Activated CD4-positive, alpha-beta T cell treated with anti-CD3 and anti-CD28 coated beads, Interleukin-2, amount 10 ng/mL, durations not matched to agents 7 days and 5 days (primary cell): ENCODE results near the gene TNFRSF12A. TPM values are rescaled to one million over a fixed set of nuclear protein-coding genes. Genes with fewer than 3 reads are reported as not detected.

Experiments
- CTCF ChIA-PET: fragments of 350-600 bp; sonication (Branson Sonifier 250); formaldehyde crosslinking; loops from one replicate; lab custom pipeline; 2021; ENCODE audit warnings: antibody characterized with exemption; lab: Charles Lee
- POLR2A ChIA-PET: fragments of 350-600 bp; sonication (Branson Sonifier 250); formaldehyde crosslinking; loops from one replicate; lab custom pipeline; 2021; ENCODE audit warnings: antibody characterized with exemption; lab: Charles Lee
- DNase-seq: peaks from one replicate; pipeline ENCODE4 v3.0.0-alpha.2; 2020
- H3K27ac Mint-ChIP-seq: one replicate; pipeline ENCODE4 v1.8.0; 2021; ENCODE audit warnings: mild to moderate bottlenecking, moderate library complexity, mixed read lengths
- H3K27me3 Mint-ChIP-seq: one replicate; pipeline ENCODE4 v1.8.0; 2021; ENCODE audit warnings: mixed read lengths
- H3K36me3 Mint-ChIP-seq: one replicate; pipeline ENCODE4 v1.8.0; 2021; ENCODE audit warnings: low read depth, mixed read lengths
- H3K4me1 Mint-ChIP-seq: one replicate; pipeline ENCODE4 v1.8.0; 2021; ENCODE audit warnings: mixed read lengths
- H3K4me3 Mint-ChIP-seq: one replicate; pipeline ENCODE4 v1.8.0; 2021; ENCODE audit warnings: mild to moderate bottlenecking, moderate library complexity, mixed read lengths
- H3K9me3 Mint-ChIP-seq: one replicate; pipeline ENCODE4 v1.8.0; 2021; ENCODE audit warnings: mixed read lengths
- total RNA-seq, 2 experiments: library from RNA; stranded (reverse); gene quantifications; one replicate each; pipeline ENCODE4 v1.2.3, GENCODE V29; 2021

Gene TNFRSF12A
- total RNA-seq, 2 experiments from 2014 or later: 1.8 to 2.1 TPM

DNA sequence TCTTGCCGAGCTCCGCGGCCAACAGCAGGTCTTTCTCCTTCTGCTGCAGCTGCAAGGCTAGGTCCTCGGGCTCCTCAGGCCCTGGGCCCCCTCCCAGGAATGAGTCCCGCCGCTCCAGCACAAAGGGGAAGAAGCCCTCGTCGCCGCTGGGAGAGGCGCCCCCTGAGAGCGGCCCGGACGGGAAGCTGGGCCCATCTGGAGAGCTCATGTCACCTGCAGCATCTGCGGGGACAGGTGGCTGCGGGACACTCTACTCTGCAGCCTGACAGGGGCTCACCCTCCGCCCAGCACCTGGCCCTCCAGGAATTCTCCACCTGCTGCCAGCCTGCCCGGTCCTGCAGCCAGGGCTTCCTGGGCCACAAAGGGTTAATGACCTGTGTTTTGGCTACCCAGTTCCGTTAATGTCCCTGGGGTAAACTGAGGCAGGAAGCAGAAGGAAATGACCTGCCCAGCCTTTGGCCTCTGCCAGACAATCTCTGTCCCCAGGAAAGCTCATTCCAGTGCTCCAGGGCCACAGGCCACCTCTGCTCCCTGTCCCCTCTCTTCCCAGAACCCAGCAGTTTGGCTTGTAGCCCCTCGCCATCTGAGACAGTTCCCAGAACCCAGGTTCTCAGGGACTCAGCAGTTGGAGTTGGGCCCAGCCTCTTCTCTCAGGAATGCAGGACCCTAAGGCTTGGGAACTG lies 15.3 kb downstream of the TNFRSF12A start:
- H3K27ac Mint-ChIP-seq: no peak overlapping the region
- H3K4me3 Mint-ChIP-seq: no peak overlapping the region
- DNase-seq: no peak
- H3K9me3 Mint-ChIP-seq: no peaks in the 10 kb centered on the region
- H3K4me1 Mint-ChIP-seq: peaks cover 16% of the 10 kb centered on the region
- POLR2A ChIA-PET: no interaction called here
- H3K36me3 Mint-ChIP-seq: peaks cover 2% of the 10 kb centered on the region
- CTCF ChIA-PET: interaction anchor here (0.6 to 9.5 kb wide), 6 partner anchors 8 to 94 kb away, joined by 3 to 90 read pairs (median 5); partner anchors contain the start of genes CLDN6, HCFC1R1, IL32 and THOC6
- H3K27me3 Mint-ChIP-seq: peaks cover 76% of the 10 kb centered on the region

DNA sequence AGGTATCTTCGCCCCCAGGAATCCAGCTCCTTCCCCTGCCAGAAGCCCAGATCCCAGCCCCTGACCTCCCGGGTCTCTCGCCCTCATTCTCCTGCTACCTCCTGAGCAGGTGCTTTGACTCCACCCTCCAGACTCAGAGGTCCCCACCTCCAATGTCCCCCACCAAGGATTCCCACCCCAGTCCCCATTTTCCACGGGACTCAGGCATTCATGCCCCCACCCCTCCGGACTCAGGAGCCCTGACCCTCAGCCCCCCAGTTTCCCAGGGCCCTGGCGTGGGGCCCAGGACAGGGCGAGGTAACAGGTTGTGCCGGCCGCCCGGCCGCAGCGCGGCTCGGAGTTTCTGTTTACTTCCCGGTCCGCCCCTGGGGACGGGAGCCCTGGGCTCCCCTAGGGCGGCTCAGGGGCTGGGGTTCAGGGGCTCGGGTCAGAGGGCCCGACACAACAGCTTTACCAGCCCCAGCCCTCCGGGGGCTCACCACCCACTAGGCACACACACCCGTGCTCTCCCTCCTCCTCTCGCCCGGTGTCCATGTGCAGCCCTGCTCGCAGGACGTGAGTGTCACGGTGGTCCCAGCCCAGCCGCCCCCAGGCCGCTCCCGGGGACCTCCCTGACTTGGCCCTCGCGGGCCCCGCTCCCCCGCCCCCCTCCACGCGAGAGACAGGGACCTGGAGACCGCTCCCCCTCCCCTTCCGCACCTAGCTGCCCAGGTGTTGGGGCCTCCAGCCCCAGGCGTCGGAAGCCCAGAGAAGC lies 16.0 kb downstream of the TNFRSF12A start:
- Mint-ChIP-seq H3K27ac (no peak overlapping the region), H3K4me3 (no peak overlapping the region), H3K36me3 (peaks cover 2% of the 10 kb centered on the region), H3K27me3 (peaks cover 78% of the 10 kb centered on the region), H3K4me1 (peaks cover 14% of the 10 kb centered on the region), H3K9me3 (no peaks in the 10 kb centered on the region)
- POLR2A ChIA-PET: no interaction called here
- DNase-seq: no peak
- CTCF ChIA-PET: interaction anchor here (0.7 to 9.5 kb wide), 5 partner anchors 9 to 93 kb away, joined by 3 to 90 read pairs (median 7); partner anchors contain the start of genes CLDN6, HCFC1R1, IL32 and THOC6

- peaks cover 2% of the 10 kb centered on the region for H3K36me3 Mint-ChIP-seq
- ChIA-PET CTCF (interaction anchor here (0.7 to 9.5 kb wide), 7 partner anchors 7 to 504 kb away, joined by 3 to 119 read pairs (median 4); partner anchors contain the start of genes CLDN6, HCFC1R1, IL32 and THOC6), POLR2A (no interaction called here)
- no peak for DNase-seq
- peaks cover 11% of the 10 kb centered on the region for H3K4me1 Mint-ChIP-seq
- H3K27me3 Mint-ChIP-seq: peaks cover 78% of the 10 kb centered on the region
- no peaks in the 10 kb centered on the region for H3K9me3 Mint-ChIP-seq
- no peak within 1 kb of the TSS for H3K27ac Mint-ChIP-seq
- no peak within 1 kb of the TSS for H3K4me3 Mint-ChIP-seq
Measured at GRCh38 chr16:3036726-3037315, 16.7 kb downstream of the TNFRSF12A start, which contains the start of gene BICDL2. BICDL2 (minus strand) TSS chr16:3036944; CDS start chr16:3035496, 1,448 bp downstream.

DNA sequence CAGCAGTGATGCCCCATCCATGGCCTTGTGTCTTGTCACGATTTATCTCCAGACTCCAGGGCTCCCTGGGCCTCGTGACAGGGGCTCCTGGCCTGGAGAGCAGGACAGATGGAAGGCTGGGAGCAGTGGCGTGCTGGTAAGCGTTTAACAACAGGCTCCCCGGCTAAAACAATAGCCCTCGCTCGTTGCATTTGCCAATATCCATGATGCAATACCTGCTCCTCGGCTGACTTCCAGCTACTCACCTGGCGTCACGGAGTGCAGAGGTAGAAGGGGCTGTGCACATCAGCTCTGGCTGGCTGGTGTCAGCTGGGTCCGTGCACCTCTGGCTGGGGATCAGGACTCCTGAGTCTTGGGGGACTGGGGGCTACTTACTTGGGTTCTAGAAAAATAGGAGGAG lies 18.1 kb downstream of the TNFRSF12A start:
- H3K9me3 Mint-ChIP-seq: no peaks in the 10 kb centered on the region
- H3K4me1 Mint-ChIP-seq: peaks cover 6% of the 10 kb centered on the region
- no peak for DNase-seq
- H3K4me3 Mint-ChIP-seq: no peak overlapping the region
- H3K27ac Mint-ChIP-seq: no peak overlapping the region
- peaks cover 2% of the 10 kb centered on the region for H3K36me3 Mint-ChIP-seq
- POLR2A ChIA-PET: no interaction called here
- CTCF ChIA-PET: interaction anchor here (0.7 to 9.4 kb wide), 5 partner anchors 8 to 502 kb away, joined by 3 to 119 read pairs (median 7); partner anchors contain the start of gene TNFRSF12A
- H3K27me3 Mint-ChIP-seq: peaks cover 72% of the 10 kb centered on the region

GRCh38 chr16:3038896-3039295 lies 18.7 kb downstream of the TNFRSF12A start:
- Mint-ChIP-seq H3K4me1 (peaks cover 6% of the 10 kb centered on the region), H3K36me3 (peaks cover under 1% of the 10 kb centered on the region), H3K27ac (no peak overlapping the region), H3K9me3 (no peaks in the 10 kb centered on the region), H3K4me3 (no peak overlapping the region), H3K27me3 (peaks cover 70% of the 10 kb centered on the region)
- POLR2A ChIA-PET: no interaction called here
- DNase-seq: no peak
- CTCF ChIA-PET: interaction anchor here (0.7 to 9.4 kb wide), 6 partner anchors 9 to 93 kb away, joined by 3 to 119 read pairs (median 6); partner anchors contain the start of gene TNFRSF12A

- Mint-ChIP-seq H3K27ac (no peak overlapping the region), H3K4me1 (peaks cover 12% of the 10 kb centered on the region), H3K4me3 (no peak overlapping the region), H3K36me3 (peaks cover 1% of the 10 kb centered on the region), H3K9me3 (no peaks in the 10 kb centered on the region), H3K27me3 (peaks cover 66% of the 10 kb centered on the region)
- ChIA-PET POLR2A (no interaction called here), CTCF (interaction anchor here (0.6 to 9.4 kb wide), 4 partner anchors 12 to 139 kb away, joined by 3 to 119 read pairs (median 6); no protein-coding TSS in a partner anchor)
- DNase-seq: no peak
Measured at GRCh38 chr16:3042376-3042775, 22.2 kb downstream of the TNFRSF12A start.

DNA sequence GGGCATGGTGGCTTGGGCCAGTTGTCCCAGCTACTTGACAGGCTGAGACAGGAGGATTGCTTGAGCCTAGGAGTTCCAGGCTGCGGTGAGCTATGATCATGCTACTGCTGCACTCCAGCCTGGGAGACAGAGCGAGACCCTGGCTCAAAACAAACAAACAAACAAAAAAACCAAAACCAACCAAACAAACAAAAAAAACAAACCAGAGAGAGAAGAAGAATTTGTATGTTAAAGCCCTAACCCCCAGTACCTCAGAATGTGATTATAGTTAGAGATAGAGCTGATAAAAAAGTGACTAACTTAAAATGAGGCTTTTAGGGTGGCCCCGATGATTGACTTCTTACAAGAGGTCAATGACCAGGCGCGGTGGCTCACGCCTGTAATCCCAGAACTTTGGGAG lies 24.5 kb downstream of the TNFRSF12A start:
- ChIA-PET POLR2A (interaction anchor here (0.8 kb wide), 1 partner anchor 106 kb away, joined by 3 read pairs; no protein-coding TSS in a partner anchor), CTCF (interaction anchor here (0.6 to 9.4 kb wide), 6 partner anchors 14 to 140 kb away, joined by 3 to 119 read pairs (median 4); partner anchors contain the start of gene IL32)
- Mint-ChIP-seq H3K4me3 (peak overlapping the region; percentile 76), H3K36me3 (peaks cover 1% of the 10 kb centered on the region), H3K9me3 (no peaks in the 10 kb centered on the region), H3K27ac (no peak overlapping the region), H3K4me1 (peaks cover 27% of the 10 kb centered on the region), H3K27me3 (peaks cover 53% of the 10 kb centered on the region)
- DNase-seq: no peak

- H3K4me3 Mint-ChIP-seq: peak within 1 kb of the TSS; percentile 76
Measured at GRCh38 chr16:3045758-3046640, 25.8 kb downstream of the TNFRSF12A start, which contains the start of gene MMP25. MMP25 (plus strand) TSS chr16:3046561; CDS start chr16:3046918, 357 bp downstream.

DNA sequence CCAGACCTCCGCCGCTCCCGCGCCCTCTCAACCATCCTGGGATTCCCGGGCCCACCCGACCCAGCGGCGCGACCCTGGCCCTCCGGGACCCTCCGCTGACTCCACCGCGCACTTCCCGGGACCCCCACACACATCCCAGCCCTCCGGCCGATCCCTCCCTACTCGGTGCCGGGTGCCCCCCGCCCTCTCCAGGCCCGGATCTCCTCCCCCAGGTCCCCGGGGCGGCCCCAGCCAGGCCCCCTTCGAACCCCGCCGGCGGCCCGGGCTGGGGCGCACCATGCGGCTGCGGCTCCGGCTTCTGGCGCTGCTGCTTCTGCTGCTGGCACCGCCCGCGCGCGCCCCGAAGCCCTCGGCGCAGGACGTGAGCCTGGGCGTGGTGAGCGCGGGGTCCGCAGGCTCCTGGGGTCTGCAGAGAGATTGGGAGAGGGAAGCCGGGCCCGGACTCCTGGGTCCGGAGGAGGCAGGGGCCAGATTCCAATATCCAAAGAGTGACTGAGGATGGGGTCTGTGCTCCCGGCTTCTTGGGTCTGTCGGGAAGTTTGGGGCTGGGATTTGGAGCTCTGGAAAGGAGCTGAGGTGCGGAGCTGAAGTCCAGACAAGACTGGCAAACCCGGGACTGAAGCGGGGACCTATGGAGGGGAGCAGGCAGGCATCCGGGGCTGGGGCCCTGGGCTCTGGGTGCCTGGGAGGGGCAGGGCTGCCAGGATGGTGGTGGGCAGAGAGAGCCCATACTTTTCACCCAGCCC lies 26.6 kb downstream of the TNFRSF12A start:
- no peak for DNase-seq

More at GRCh38 chr16:3045758-3046640, 25.8 kb downstream of the TNFRSF12A start, which contains the start of gene MMP25:
- Mint-ChIP-seq H3K4me1 (peaks cover 38% of the 10 kb centered on the region), H3K9me3 (no peaks in the 10 kb centered on the region), H3K27ac (peak within 1 kb of the TSS; percentile 81), H3K36me3 (peaks cover 5% of the 10 kb centered on the region), H3K27me3 (peaks cover 47% of the 10 kb centered on the region)
- CTCF ChIA-PET: interaction anchor here (0.7 to 9.4 kb wide), 5 partner anchors 13 to 83 kb away, joined by 3 to 119 read pairs (median 3); no protein-coding TSS in a partner anchor
- POLR2A ChIA-PET: interaction anchor here (0.5 kb wide), 1 partner anchor 520 kb away, joined by 3 read pairs; no protein-coding TSS in a partner anchor
- no peak for DNase-seq

DNA sequence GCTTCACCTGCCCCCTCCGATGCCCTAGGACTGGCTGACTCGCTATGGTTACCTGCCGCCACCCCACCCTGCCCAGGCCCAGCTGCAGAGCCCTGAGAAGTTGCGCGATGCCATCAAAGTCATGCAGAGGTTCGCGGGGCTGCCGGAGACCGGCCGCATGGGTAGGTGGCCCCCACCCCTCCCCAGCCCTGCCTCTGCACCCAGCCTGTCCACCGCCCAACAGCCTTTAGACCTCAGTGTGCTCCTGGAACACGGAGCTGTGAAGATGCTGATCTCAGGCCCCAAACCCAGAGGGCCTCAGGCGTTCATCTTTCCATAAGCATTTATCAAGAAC lies 27.2 kb downstream of the TNFRSF12A start:
- peak overlapping the region; percentile 71 for H3K27ac Mint-ChIP-seq
- peaks cover 48% of the 10 kb centered on the region for H3K4me1 Mint-ChIP-seq
- POLR2A ChIA-PET: no interaction called here
- no peaks in the 10 kb centered on the region for H3K9me3 Mint-ChIP-seq
- peaks cover 17% of the 10 kb centered on the region for H3K36me3 Mint-ChIP-seq
- peak overlapping the region; percentile 63 for H3K4me3 Mint-ChIP-seq
- peaks cover 40% of the 10 kb centered on the region for H3K27me3 Mint-ChIP-seq
- CTCF ChIA-PET: interaction anchor here (0.8 to 5.5 kb wide), 9 partner anchors 8 to 82 kb away, joined by 3 to 33 read pairs (median 4); no protein-coding TSS in a partner anchor
- DNase-seq: no peak

More for the DNA sequence above, 26.6 kb downstream of the TNFRSF12A start:
- H3K27me3 Mint-ChIP-seq: peaks cover 43% of the 10 kb centered on the region
- no peaks in the 10 kb centered on the region for H3K9me3 Mint-ChIP-seq
- POLR2A ChIA-PET: no interaction called here
- peak overlapping the region; percentile 80 for H3K27ac Mint-ChIP-seq
- peaks cover 13% of the 10 kb centered on the region for H3K36me3 Mint-ChIP-seq
- H3K4me3 Mint-ChIP-seq: peak overlapping the region; percentile 63
- CTCF ChIA-PET: interaction anchor here (0.8 to 5.5 kb wide), 6 partner anchors 8 to 19 kb away, joined by 3 to 33 read pairs (median 7); no protein-coding TSS in a partner anchor
- H3K4me1 Mint-ChIP-seq: peaks cover 44% of the 10 kb centered on the region
